Measurements from ENCODE around the gene ZNF587.
A peak's percentile ranks its signal among the peaks of the same experiment; 100 is the strongest.

ZNF587 gene

DNA sequence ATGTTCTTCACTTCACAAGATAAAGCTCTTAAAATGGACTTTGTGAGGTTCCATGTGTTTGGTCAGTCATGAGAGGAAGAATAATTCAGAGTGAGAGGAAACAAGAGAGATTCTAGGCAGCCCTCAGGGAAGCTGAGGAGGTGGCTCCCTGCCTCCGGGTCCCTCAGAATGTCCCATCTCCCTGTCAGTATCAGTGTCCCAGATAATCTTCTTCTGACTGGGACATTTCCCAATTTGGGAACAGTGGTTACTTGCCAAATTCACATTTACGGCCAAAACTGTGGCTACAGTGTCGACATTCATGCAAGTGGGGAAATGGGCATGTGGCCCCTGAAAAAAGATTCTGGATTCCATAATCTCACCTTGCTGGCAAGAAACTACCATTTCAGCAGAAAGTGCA, 57.7 kb downstream of the ZNF587 start:
- H3K27me3 ChIP-seq (ENCODE audit: control insufficient read depth in 1 of 2, insufficient read depth in 2 of 2, low read length in 2 of 2): no peaks in the 10 kb centered on the region
- no peak overlapping the region for H3K4me3 ChIP-seq (ENCODE audit: low read depth in 1 of 2, low read length in 2 of 2)
- H3K27ac ChIP-seq (ENCODE audit: low read depth, low read length): no peak overlapping the region
- H3K9me3 ChIP-seq (ENCODE audit: control insufficient read depth in 1 of 2, low read length in 2 of 2): peaks cover 28 to 30% of the 10 kb centered on the region in 2 donors
- H3K36me3 ChIP-seq (ENCODE audit: control insufficient read depth in 1 of 2, insufficient read depth in 2 of 2, low read length in 2 of 2): peaks cover 23 to 45% of the 10 kb centered on the region in 2 donors
- H3K9ac ChIP-seq (ENCODE audit: low read depth in 1 of 2, low read length in 2 of 2): no peak overlapping the region
- H3K4me1 ChIP-seq (ENCODE audit: control insufficient read depth in 1 of 2, insufficient read depth in 2 of 2, low read length in 2 of 2): peaks cover 6% of the 10 kb centered on the region in 2 donors

DNA sequence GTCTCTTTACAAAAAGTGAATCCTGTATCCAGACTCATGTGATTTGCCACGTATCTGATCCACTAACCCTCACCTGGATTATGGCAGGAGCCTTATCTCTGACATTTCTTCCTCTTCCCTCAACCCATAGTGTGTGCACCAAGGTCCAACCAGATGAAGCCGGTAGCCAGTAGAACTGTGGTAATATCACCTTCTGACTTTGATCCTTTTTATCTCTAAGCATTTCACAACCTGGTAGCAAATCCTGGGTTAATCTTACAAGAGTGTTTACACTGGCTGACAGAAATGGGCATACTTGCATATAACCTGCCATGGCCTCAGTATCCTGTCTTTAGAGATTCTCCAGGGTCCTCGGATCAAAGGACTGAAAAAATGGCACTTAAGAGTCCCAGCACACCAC, 64.9 kb downstream of the ZNF587 start:
- Histone ChIP-seq H3K4me3 (ENCODE audit: low read depth in 1 of 2, low read length in 2 of 2) (peak overlapping the region in 1 of 2 donors; percentile 80), H3K9ac (ENCODE audit: low read depth in 1 of 2, low read length in 2 of 2) (no peak overlapping the region), H3K9me3 (ENCODE audit: control insufficient read depth in 1 of 2, low read length in 2 of 2) (peaks cover 21 to 29% of the 10 kb centered on the region in 2 donors), H3K27me3 (ENCODE audit: control insufficient read depth in 1 of 2, insufficient read depth in 2 of 2, low read length in 2 of 2) (no peaks in the 10 kb centered on the region), H3K36me3 (ENCODE audit: control insufficient read depth in 1 of 2, insufficient read depth in 2 of 2, low read length in 2 of 2) (peaks cover 21 to 26% of the 10 kb centered on the region in 2 donors), H3K27ac (ENCODE audit: low read depth, low read length) (no peak overlapping the region), H3K4me1 (ENCODE audit: control insufficient read depth in 1 of 2, insufficient read depth in 2 of 2, low read length in 2 of 2) (peaks cover 0 to 13% of the 10 kb centered on the region in 2 donors)
